IMR-90 (cell line): ENCODE results near the gene ABCB6. TPM values are rescaled to one million over a fixed set of nuclear protein-coding genes. Genes with fewer than 3 reads are reported as not detected.

Experiments
- ATAC-seq: fragments of 200-7000 bp; cut with Tn5 transposase; 2 replicates; pipeline ENCODE4 v1.9.1; 2020; ENCODE audit warnings: low read depth, mild to moderate bottlenecking, moderate library complexity
- BruUV-seq: library from RNA; stranded (reverse); fragments of 400-500 nt; replicated peaks from 2 replicates; lab custom pipeline; 2021; lab: Mats Ljungman, UMichigan
- CTCF ChIA-PET: fragments of 300-600 bp; formaldehyde crosslinking; extraction: SDS; loops from one replicate; lab custom pipeline; 2021; ENCODE audit warnings: antibody characterized with exemption; lab: Yijun Ruan, JAX
- POLR2A ChIA-PET: fragments of 300-600 bp; sonication (Branson Sonifier 250); formaldehyde crosslinking; loops from one replicate; lab custom pipeline; 2022; ENCODE audit warnings: antibody characterized with exemption; ENCODE audit not compliant: unreplicated experiment; lab: Charles Lee
- DNase-seq: peaks from one replicate; pipeline ENCODE4 v3.0.0; 2013
- H2AFZ ChIP-seq: replicated peaks from 2 replicates; pipeline ENCODE3; 2013; ENCODE audit warnings: low read length, mild to moderate bottlenecking; ENCODE audit not compliant: poor library complexity
- H2AK5ac ChIP-seq: 2 replicates; pipeline ENCODE4 v1.6.1; 2013; ENCODE audit warnings: low read depth, low read length, inconsistent platforms
- H2AK9ac ChIP-seq: replicated peaks from 2 replicates; pipeline ENCODE3; 2013; ENCODE audit warnings: mild to moderate bottlenecking, low read depth, low read length, moderate library complexity; ENCODE audit not compliant: poor library complexity
- H2BK120ac ChIP-seq: 2 replicates; pipeline ENCODE4 v1.6.1; 2013; ENCODE audit warnings: low read depth, low read length, inconsistent platforms
- H2BK15ac ChIP-seq: 3 replicates; pipeline ENCODE4 v1.6.1; 2013; ENCODE audit warnings: low read depth, low read length, inconsistent platforms
- H2BK20ac ChIP-seq: 2 replicates; pipeline ENCODE4 v1.6.1; 2013; ENCODE audit warnings: low read depth, mild to moderate bottlenecking, inconsistent platforms, low read length, moderate library complexity
- H2BK5ac ChIP-seq: 2 replicates; pipeline ENCODE4 v1.6.1; 2013; ENCODE audit warnings: mild to moderate bottlenecking, low read depth, low read length, inconsistent platforms; ENCODE audit not compliant: poor library complexity, severe bottlenecking
- H3K14ac ChIP-seq: replicated peaks from 2 replicates; pipeline ENCODE4 v1.6.1; 2013; ENCODE audit warnings: low read depth, low read length, inconsistent platforms
- H3K18ac ChIP-seq: 2 replicates; pipeline ENCODE4 v1.6.1; 2013; ENCODE audit warnings: low read depth, low read length, control low read depth
- H3K23ac ChIP-seq: 2 replicates; pipeline ENCODE4 v1.6.1; 2013; ENCODE audit warnings: low read depth, low read length, inconsistent platforms
- H3K27ac ChIP-seq: 2 replicates; pipeline ENCODE4 v1.5.1; 2013; ENCODE audit warnings: mild to moderate bottlenecking, control low read depth, low read length; ENCODE audit not compliant: insufficient read depth
- H3K27me3 ChIP-seq: 2 replicates; pipeline ENCODE4 v1.6.1; 2013; ENCODE audit warnings: low read length; ENCODE audit not compliant: control insufficient read depth, insufficient read depth
- H3K36me3 ChIP-seq: 2 replicates; pipeline ENCODE4 v1.6.1; 2013; ENCODE audit warnings: low read length, mixed read lengths; ENCODE audit not compliant: control insufficient read depth, insufficient read depth
- H3K4ac ChIP-seq: 2 replicates; pipeline ENCODE4 v1.6.1; 2013; ENCODE audit warnings: low read depth, low read length, inconsistent platforms
- H3K4me1 ChIP-seq: 2 replicates; pipeline ENCODE4 v1.6.1; 2013; ENCODE audit warnings: low read length, mixed read lengths; ENCODE audit not compliant: control insufficient read depth, insufficient read depth
- H3K4me2 ChIP-seq: 2 replicates; pipeline ENCODE4 v1.6.1; 2013; ENCODE audit warnings: low read depth, mild to moderate bottlenecking, control low read depth, low read length, moderate library complexity
- H3K4me3 ChIP-seq: 2 replicates; pipeline ENCODE4 v1.5.1; 2013; ENCODE audit warnings: low read depth, mild to moderate bottlenecking, control low read depth, low read length, moderate library complexity; ENCODE audit not compliant: insufficient read depth
- H3K56ac ChIP-seq: 2 replicates; pipeline ENCODE4 v1.6.1; 2013; ENCODE audit warnings: low read length, inconsistent platforms; ENCODE audit not compliant: insufficient read depth; ENCODE audit errors: extremely low read depth
- H3K79me1 ChIP-seq, 2 experiments: 2 replicates each; pipeline ENCODE4 v1.6.1; 2013; ENCODE audit warnings: low read length in 2 of 2, inconsistent platforms in 1 of 2, low read depth in 1 of 2
- H3K9ac ChIP-seq: 2 replicates; pipeline ENCODE4 v1.6.1; 2013; ENCODE audit warnings: low read depth, low read length, control low read depth
- H3K9me1 ChIP-seq: 2 replicates; pipeline ENCODE4 v1.6.1; 2013; ENCODE audit warnings: low read length, inconsistent platforms; ENCODE audit not compliant: insufficient read depth
- H3K9me3 ChIP-seq: 2 replicates; pipeline ENCODE4 v1.6.1; 2013; ENCODE audit warnings: low read length; ENCODE audit not compliant: control insufficient read depth, insufficient read depth
- H4K20me1 ChIP-seq: 2 replicates; pipeline ENCODE4 v1.6.1; 2013; ENCODE audit warnings: low read length, inconsistent platforms; ENCODE audit not compliant: insufficient read depth
- H4K5ac ChIP-seq: 2 replicates; pipeline ENCODE4 v1.6.1; 2013; ENCODE audit warnings: mild to moderate bottlenecking, low read depth, low read length, control low read depth
- H4K8ac ChIP-seq, 2 experiments: 2 replicates each; pipeline ENCODE4 v1.6.1; 2013; ENCODE audit warnings: low read depth in 2 of 2, low read length in 2 of 2, control low read depth in 1 of 2, inconsistent platforms in 1 of 2
- H4K91ac ChIP-seq: 2 replicates; pipeline ENCODE4 v1.6.1; 2013; ENCODE audit warnings: low read depth, low read length, inconsistent platforms; ENCODE audit not compliant: insufficient read depth
- BHLHE40 ChIP-seq: fragments of 150-350 bp; IDR thresholded peaks from 2 replicates; pipeline ENCODE4 v1.6.1; 2016; ENCODE audit warnings: mild to moderate bottlenecking, low read depth, low read length
- CEBPB ChIP-seq: IDR thresholded peaks from 2 replicates; pipeline ENCODE4 v1.6.1; 2012; ENCODE audit warnings: low read depth, low read length, improper control_type of control experiment
- CHD1 ChIP-seq: IDR thresholded peaks from 2 replicates; pipeline ENCODE4 v1.6.1; 2012; ENCODE audit warnings: low read depth, low read length, improper control_type of control experiment
- ELK1 ChIP-seq: fragments of 150-350 bp; IDR thresholded peaks from 2 replicates; pipeline ENCODE4 v1.6.1; 2016; ENCODE audit warnings: low read depth, mild to moderate bottlenecking, low read length, moderate library complexity, borderline replicate concordance
- FOS ChIP-seq: fragments of 150-350 bp; IDR thresholded peaks from 2 replicates; pipeline ENCODE4 v1.6.1; 2016; ENCODE audit warnings: low read depth, low read length
- MAFK ChIP-seq: IDR thresholded peaks from 2 replicates; pipeline ENCODE4 v1.6.1; 2012; ENCODE audit warnings: low read depth, low read length, improper control_type of control experiment
- MAZ ChIP-seq: IDR thresholded peaks from 2 replicates; pipeline ENCODE4 v1.6.1; 2012; ENCODE audit warnings: low read depth, mild to moderate bottlenecking, low read length, improper control_type of control experiment, moderate library complexity, borderline replicate concordance
- MXI1 ChIP-seq: IDR thresholded peaks from 2 replicates; pipeline ENCODE4 v1.6.1; 2012; ENCODE audit warnings: low read depth, mild to moderate bottlenecking, low read length, moderate library complexity, borderline replicate concordance
- NFE2L2 ChIP-seq: fragments of 150-350 bp; IDR thresholded peaks from 2 replicates; pipeline ENCODE4 v1.6.1; 2016; ENCODE audit warnings: low read depth, mild to moderate bottlenecking, low read length
- POLR2A ChIP-seq: IDR thresholded peaks from 2 replicates; pipeline ENCODE4 v1.6.1; 2012; ENCODE audit warnings: mild to moderate bottlenecking, low read depth, low read length
- RAD21 ChIP-seq: IDR thresholded peaks from 2 replicates; pipeline ENCODE4 v1.6.1; 2012; ENCODE audit warnings: low read length, improper control_type of control experiment
- RFX5 ChIP-seq: IDR thresholded peaks from 2 replicates; pipeline ENCODE4 v1.8.0; 2012; ENCODE audit warnings: low read depth, mild to moderate bottlenecking, low read length, moderate library complexity
- SMC3 ChIP-seq: fragments of 150-350 bp; IDR thresholded peaks from 2 replicates; pipeline ENCODE4 v1.6.1; 2016; ENCODE audit warnings: low read depth, mild to moderate bottlenecking, antibody characterized with exemption, low read length, moderate library complexity
- WGBS, 2 experiments: methylation state at CpG; one replicate each; pipeline versions ENCODE4 v1.1.5 to v1.1.7; 2013; ENCODE audit warnings: missing lambda C conversion rate in 2 of 2; ENCODE audit not compliant: insufficient read length in 1 of 2; ENCODE audit errors: extremely low coverage in 2 of 2; 5-methylcytosine and 5-hydroxymethylcytosine counted together
- dilution Hi-C: fragments of 300-500 bp; cut with HindIII; formaldehyde crosslinking; loops from one replicate; pipeline ENCODE4 v1.14.3; 2018; ENCODE audit warnings: low sequenced_read_pairs; ENCODE audit not compliant: unreplicated experiment
- in situ Hi-C: fragments of 300-500 bp; cut with MboI; formaldehyde crosslinking; loops from 3 replicates; pipeline ENCODE4 v1.14.3; 2019; ENCODE audit warnings: low sequenced_read_pairs, inconsistent platforms, mixed read lengths
- intact Hi-C: fragments of 100-400 bp; cut with micrococcal nuclease; formaldehyde crosslinking; loops from 2 replicates; pipeline ENCODE4 v1.10.0; 2022
- polyA plus RNA-seq, 3 experiments: library from polyadenylated mRNA; depleted of rRNA; stranded (reverse); fragments of >200 nt; gene quantifications; 2 replicates each; pipeline ENCODE4 v1.2.3, GENCODE V29; 2012; ENCODE audit warnings: low replicate concordance in 1 of 3
- total RNA-seq: library from RNA; depleted of rRNA; stranded (reverse); fragments of >200 nt; gene quantifications from 2 replicates; pipeline ENCODE4 v1.2.3, GENCODE V29; 2012
- TF ChIP-seq, protein P1 (sequence below): conservative IDR thresholded peaks from 2 replicates; pipeline ENCODE4 v1.5.1; 2012; ENCODE audit warnings: mild to moderate bottlenecking, low read depth, low read length, improper control_type of control experiment
- TF ChIP-seq, protein P2 (sequence below): fragments of 150-350 bp; IDR thresholded peaks from 2 replicates; pipeline ENCODE4 v1.6.1; 2017; ENCODE audit warnings: mild to moderate bottlenecking, antibody characterized with exemption, low read length, low read depth

Gene ABCB6
- total and polyA plus RNA-seq, 2 of the 4 experiments (the other 2 are of a cell fraction), result 12.5 to 24.7 TPM

DNA sequence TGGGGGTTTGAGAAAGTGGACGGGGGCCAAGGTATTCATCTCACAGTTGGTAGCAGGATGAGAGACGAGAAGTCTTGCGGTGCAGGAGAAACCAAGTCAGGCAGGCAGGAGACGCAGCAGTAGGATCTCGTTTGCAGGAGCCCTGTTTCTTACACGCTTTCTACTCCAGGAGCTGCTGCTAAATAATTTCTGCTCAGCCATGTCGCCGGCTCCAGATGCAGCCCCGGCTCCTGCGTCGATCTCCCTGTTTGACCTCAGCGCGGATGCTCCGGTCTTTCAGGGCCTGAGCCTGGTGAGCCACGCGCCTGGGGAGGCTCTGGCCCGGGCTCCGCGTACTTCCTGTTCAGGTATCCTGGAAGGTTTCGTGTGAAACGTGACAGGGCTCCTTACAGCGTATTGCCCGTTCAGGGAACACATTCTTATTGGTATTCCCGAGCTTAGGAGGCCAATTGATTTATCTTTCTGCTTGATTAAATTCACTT is 11.3 kb upstream of the ABCB6 start:
- POLR2A ChIA-PET, result no interaction called here
- Histone ChIP-seq H3K56ac (peak overlapping the region; percentile 78), H3K36me3 (peaks cover 35% of the 10 kb centered on the region), H3K4ac (peak overlapping the region; percentile 73), H2AK5ac (peak overlapping the region; percentile 50; the same call in 1 of the 2 replicates), H4K91ac (peak overlapping the region; percentile 84), H2BK5ac (peak overlapping the region; percentile 49), H3K9ac (peak overlapping the region; percentile 74), H3K9me3 (no peaks in the 10 kb centered on the region), H3K79me1 (peaks cover 46 to 55% of the 10 kb centered on the region in 2 experiments), H3K4me2 (peak overlapping the region; percentile 80), H3K4me1 (peaks cover 5% of the 10 kb centered on the region), H3K27ac (peak overlapping the region; percentile 40), H3K9me1 (peaks cover 8% of the 10 kb centered on the region; the same call in 1 of the 2 replicates), H3K27me3 (no peaks in the 10 kb centered on the region), H2BK15ac (no peak overlapping the region), H2AFZ (peak overlapping the region; percentile 99), H3K18ac (peak overlapping the region; percentile 14; the same call in 1 of the 2 replicates), H3K14ac (peak overlapping the region; percentile 79), H2BK120ac (peak overlapping the region; percentile 23; the same call in 1 of the 2 replicates), H3K23ac (peak overlapping the region; percentile 72), H4K8ac (peak overlapping the region; percentile 38 to 86), H2AK9ac (peak overlapping the region; percentile 92), H2BK20ac (no peak overlapping the region), H4K5ac (peak overlapping the region; percentile 51; the same call in 1 of the 2 replicates), H4K20me1 (no peaks in the 10 kb centered on the region), H3K4me3 (peak overlapping the region; percentile 77)
- 1% methylated on average over 14 of the region's 24 CpGs; no CpG with 5 or more reads in 1 of the 2 experiments for WGBS, 2 experiments
- in situ Hi-C loops (no loop called here), intact Hi-C loops (loop anchor here (2.0 kb wide), 1 partner anchor 59 kb away; no protein-coding TSS in a partner anchor), dilution Hi-C loops (no loop called here)
- peak; percentile 5; the same call in 1 of the 2 replicates for ATAC-seq
- BruUV-seq, result no TSS peak
- CTCF ChIA-PET, result interaction anchor here (0.6 to 1.3 kb wide), 2 partner anchors 61 to 65 kb away, joined by 3 to 8 read pairs; no protein-coding TSS in a partner anchor
- DNase-seq, result peak; percentile 55
- TF ChIP-seq NFE2L2 (no peak), ELK1 (no peak), MAZ (no peak), RAD21 (no peak), POLR2A (peak; percentile 61; the same call in 1 of the 2 replicates), CEBPB (no peak), MXI1 (peak; percentile 62; the same call in 1 of the 2 replicates), FOS (no peak), RFX5 (no peak), CHD1 (no peak), MAFK (no peak), BHLHE40 (peak; percentile 46; the same call in 1 of the 2 replicates), SMC3 (0 out of 2 replicates have a peak, but pooled peaks have one; percentile 6)
- TF ChIP-seq, protein P1, sequence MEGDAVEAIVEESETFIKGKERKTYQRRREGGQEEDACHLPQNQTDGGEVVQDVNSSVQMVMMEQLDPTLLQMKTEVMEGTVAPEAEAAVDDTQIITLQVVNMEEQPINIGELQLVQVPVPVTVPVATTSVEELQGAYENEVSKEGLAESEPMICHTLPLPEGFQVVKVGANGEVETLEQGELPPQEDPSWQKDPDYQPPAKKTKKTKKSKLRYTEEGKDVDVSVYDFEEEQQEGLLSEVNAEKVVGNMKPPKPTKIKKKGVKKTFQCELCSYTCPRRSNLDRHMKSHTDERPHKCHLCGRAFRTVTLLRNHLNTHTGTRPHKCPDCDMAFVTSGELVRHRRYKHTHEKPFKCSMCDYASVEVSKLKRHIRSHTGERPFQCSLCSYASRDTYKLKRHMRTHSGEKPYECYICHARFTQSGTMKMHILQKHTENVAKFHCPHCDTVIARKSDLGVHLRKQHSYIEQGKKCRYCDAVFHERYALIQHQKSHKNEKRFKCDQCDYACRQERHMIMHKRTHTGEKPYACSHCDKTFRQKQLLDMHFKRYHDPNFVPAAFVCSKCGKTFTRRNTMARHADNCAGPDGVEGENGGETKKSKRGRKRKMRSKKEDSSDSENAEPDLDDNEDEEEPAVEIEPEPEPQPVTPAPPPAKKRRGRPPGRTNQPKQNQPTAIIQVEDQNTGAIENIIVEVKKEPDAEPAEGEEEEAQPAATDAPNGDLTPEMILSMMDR, result no peak
- TF ChIP-seq, protein P2, sequence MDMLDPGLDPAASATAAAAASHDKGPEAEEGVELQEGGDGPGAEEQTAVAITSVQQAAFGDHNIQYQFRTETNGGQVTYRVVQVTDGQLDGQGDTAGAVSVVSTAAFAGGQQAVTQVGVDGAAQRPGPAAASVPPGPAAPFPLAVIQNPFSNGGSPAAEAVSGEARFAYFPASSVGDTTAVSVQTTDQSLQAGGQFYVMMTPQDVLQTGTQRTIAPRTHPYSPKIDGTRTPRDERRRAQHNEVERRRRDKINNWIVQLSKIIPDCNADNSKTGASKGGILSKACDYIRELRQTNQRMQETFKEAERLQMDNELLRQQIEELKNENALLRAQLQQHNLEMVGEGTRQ, result no peak
